ENCODE results near the gene INSYN1. TPM values are rescaled to one million over a fixed set of nuclear protein-coding genes. Genes with fewer than 3 reads are reported as not detected.

INSYN1 gene
- total RNA-seq, 1 donor from 2014 or later = 3.8 TPM

- TF ChIP-seq CTCF (IDR thresholded peaks at IDR 0.05) = no peak
- no peak for ATAC-seq
- Histone ChIP-seq H3K36me3 (no peaks in the 10 kb centered on the region), H3K4me1 (no peaks in the 10 kb centered on the region), H3K4me3 (no peak overlapping the region), H3K27ac (no peak overlapping the region), H3K9me3 (no peaks in the 10 kb centered on the region), H3K27me3 (ENCODE audit: low read depth) (no peaks in the 10 kb centered on the region)
- no peak for DNase-seq
- intact Hi-C loops (cut with DNase I) = no loop called here
Measured at GRCh38 chr15:73724212-73724611, 28.9 kb downstream of the INSYN1 start.

GRCh38 chr15:73723191-73723590 lies 30.0 kb downstream of the INSYN1 start:
- DNase-seq (no peak), ATAC-seq (peak in 1 of 2 donors; percentile 26)
- Histone ChIP-seq H3K4me3 (no peak overlapping the region), H3K9me3 (no peaks in the 10 kb centered on the region), H3K36me3 (no peaks in the 10 kb centered on the region), H3K27me3 (ENCODE audit: low read depth) (no peaks in the 10 kb centered on the region), H3K4me1 (no peaks in the 10 kb centered on the region), H3K27ac (no peak overlapping the region)
- intact Hi-C loops (cut with DNase I) = no loop called here
- no peak for TF ChIP-seq CTCF (IDR thresholded peaks at IDR 0.05)

DNA sequence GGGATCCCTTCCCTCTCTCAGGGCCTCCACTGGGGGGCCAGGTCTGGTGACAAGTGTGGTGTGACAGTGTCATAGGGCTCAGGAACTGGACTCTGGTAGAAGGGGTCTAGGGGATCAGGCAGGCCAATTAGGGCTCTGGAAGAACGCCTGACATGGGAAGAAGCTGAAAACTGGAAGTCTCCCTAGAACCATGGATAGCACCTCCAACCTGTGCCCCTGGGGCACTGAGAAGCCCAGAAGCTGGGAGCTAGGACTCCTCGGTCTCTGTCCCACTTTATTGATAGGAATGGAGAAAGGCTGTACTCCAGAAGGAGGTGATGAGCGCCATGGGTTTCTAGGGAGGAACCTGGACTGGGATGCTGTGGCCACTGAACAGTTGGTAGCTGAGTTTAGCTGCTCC lies 30.7 kb downstream of the INSYN1 start:
- DNase-seq = no peak
- Histone ChIP-seq H3K36me3 (no peaks in the 10 kb centered on the region), H3K4me1 (peaks cover under 1% of the 10 kb centered on the region), H3K27me3 (ENCODE audit: low read depth) (no peaks in the 10 kb centered on the region), H3K9me3 (no peaks in the 10 kb centered on the region), H3K4me3 (no peak overlapping the region), H3K27ac (no peak overlapping the region)
- TF ChIP-seq CTCF (IDR thresholded peaks at IDR 0.05) = no peak
- no peak for ATAC-seq
- intact Hi-C loops (cut with DNase I) = no loop called here

GRCh38 chr15:73718694-73719093 lies 34.5 kb downstream of the INSYN1 start:
- Histone ChIP-seq H3K4me3 (no peak overlapping the region), H3K4me1 (peaks cover 11% of the 10 kb centered on the region), H3K27ac (no peak overlapping the region), H3K9me3 (no peaks in the 10 kb centered on the region), H3K36me3 (peaks cover 6% of the 10 kb centered on the region), H3K27me3 (ENCODE audit: low read depth) (no peaks in the 10 kb centered on the region)
- DNase-seq (no peak), ATAC-seq (no peak)
- intact Hi-C loops (cut with DNase I) = no loop called here
- TF ChIP-seq CTCF (IDR thresholded peaks at IDR 0.05) = no peak

- peaks cover 11% of the 10 kb centered on the region for H3K4me1 ChIP-seq
- no peaks in the 10 kb centered on the region for H3K9me3 ChIP-seq
- H3K4me3 ChIP-seq = no peak overlapping the region
- no peak overlapping the region for H3K27ac ChIP-seq
- ATAC-seq (no peak), DNase-seq (no peak)
- intact Hi-C loops (cut with DNase I) = no loop called here
- H3K27me3 ChIP-seq (ENCODE audit: low read depth) = no peaks in the 10 kb centered on the region
- peaks cover 15% of the 10 kb centered on the region for H3K36me3 ChIP-seq
- no peak for TF ChIP-seq CTCF (IDR thresholded peaks at IDR 0.05)
Measured at GRCh38 chr15:73717802-73718201, 35.3 kb downstream of the INSYN1 start.

DNA sequence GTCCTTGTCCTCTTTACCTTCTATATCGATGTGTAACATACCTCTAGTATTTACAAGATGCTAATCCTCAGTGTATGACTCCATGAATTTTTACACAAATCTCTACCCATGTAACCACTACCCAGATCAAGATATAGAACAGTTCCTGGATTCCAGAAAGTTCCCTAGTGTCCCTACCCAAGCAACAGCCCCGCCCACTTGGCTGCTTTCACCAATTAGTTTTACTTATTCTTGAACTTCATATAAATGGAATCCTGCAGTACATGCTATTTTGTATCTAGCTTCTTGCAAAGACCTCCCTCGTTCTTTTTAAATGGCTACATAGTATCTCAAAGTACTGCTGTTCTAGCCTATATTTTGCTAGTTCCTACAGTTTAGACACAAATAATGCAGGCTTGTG lies 35.9 kb downstream of the INSYN1 start:
- Histone ChIP-seq H3K36me3 (peaks cover 21% of the 10 kb centered on the region), H3K27ac (no peak overlapping the region), H3K9me3 (no peaks in the 10 kb centered on the region), H3K4me3 (no peak overlapping the region), H3K4me1 (peaks cover 11% of the 10 kb centered on the region), H3K27me3 (ENCODE audit: low read depth) (no peaks in the 10 kb centered on the region)
- intact Hi-C loops (cut with DNase I) = no loop called here
- no peak for TF ChIP-seq CTCF (IDR thresholded peaks at IDR 0.05)
- DNase-seq = no peak
- ATAC-seq = no peak
